ENCODE measurements around the gene STX3.

GRCh38 chr11:59810911-59811259 lies 55.7 kb downstream of the STX3 start:
- TF ChIP-seq POLR2AphosphoS5 (IDR thresholded peaks at IDR 0.05; ENCODE audit: borderline replicate concordance, low read depth, low read length) (peak; percentile 19; the same call in 1 of the 2 replicates), EZH2 (IDR thresholded peaks at IDR 0.05) (no peak)

Measured in SK-N-MC (cell line).